NCI-H2227 (cell line): Measurements from ENCODE around the gene FBH1.
"Not testable (repeated sequence)": the region's sequence is repeated elsewhere in the genome, so short reads cannot be mapped to it uniquely, and the experiment has no call there.

ENCODE experiments used
- DNase-seq: peaks from one replicate; lab custom pipeline; 2025; ENCODE audit not compliant: unreplicated experiment; lab: John Stamatoyannopoulos, UW

Gene FBH1

DNA sequence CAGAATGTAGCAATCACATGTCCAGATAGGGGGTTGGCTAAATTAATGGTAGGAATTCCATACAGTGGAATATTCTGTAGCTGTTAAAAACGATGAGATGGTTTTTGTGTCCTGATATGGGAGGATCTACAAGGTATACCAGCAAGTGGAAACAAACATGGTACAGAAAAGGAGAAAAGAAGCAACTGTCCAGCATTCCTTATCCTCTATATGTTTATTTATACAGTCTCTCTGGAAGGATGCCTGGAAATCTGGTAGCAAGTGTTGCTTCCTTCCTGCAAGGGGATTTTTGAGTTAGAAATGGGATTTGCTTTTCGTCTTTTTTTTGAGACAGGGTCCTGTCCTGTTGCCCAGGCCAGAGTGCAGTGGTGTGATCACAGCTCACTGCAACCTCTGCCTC is 68.0 kb downstream of the FBH1 start:
- no peak for DNase-seq

DNA sequence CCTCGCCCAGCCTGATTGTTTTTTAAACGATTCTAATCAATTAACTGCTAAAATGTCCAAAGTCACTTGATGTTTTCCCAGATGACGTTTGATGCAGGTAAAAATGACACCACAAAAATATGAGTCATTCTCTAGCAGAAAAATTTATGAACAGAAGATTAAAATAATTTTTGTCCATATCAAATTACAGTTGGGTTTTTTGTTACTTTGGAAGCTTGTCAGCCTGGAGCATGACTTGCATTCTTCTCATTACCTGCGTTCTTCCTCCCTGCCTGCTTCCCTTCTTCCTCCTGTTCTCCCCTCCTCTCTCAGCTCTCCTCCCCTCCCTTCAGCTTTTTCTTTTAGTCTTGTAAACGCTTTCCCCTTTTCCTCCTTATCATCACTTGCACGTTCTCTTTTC is 68.6 kb downstream of the FBH1 start:
- no peak for DNase-seq

DNA sequence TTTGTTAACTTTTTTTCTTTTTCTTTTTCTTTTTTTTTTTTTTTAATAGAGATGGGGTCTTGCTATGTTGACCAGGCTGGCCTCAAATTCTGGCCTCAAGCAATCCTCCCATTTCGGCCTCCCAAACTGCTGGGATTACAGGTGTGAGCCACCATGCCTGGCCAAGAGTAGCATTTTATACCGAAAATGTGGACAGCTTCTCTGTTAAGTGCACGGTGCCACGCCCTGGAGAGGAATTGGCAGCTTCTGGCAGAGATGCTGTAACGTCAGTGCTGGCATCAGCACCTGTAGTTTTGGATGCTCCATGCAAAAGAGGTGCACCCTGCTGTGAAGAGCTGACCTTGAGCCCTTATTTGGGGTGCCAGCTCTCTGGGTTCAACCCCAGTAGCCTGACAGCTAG is 69.1 kb downstream of the FBH1 start:
- no peak for DNase-seq

DNA sequence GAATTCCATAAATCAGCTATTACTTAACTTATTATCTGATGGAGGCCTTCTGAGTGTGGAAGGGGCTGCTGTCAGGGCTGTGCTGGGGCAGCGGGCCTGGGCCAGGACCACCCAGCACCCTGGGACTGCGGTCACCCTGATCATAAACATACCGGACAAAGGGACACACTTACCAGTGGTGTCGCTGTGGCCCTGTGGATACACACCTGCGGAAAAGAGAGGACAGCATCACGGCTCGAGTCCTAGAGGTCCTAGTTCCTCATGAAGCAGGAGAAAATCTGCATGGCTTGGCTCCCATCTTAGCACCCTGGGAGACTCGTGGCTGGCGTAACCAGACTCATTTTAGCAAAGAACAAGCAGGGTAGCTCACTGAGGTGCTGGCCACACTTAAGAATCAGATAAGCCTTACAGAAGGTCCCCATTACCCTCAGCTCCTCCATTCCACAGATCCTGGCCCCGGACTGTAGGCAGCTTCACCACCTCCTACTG is 69.6 kb downstream of the FBH1 start:
- no peak for DNase-seq

DNA sequence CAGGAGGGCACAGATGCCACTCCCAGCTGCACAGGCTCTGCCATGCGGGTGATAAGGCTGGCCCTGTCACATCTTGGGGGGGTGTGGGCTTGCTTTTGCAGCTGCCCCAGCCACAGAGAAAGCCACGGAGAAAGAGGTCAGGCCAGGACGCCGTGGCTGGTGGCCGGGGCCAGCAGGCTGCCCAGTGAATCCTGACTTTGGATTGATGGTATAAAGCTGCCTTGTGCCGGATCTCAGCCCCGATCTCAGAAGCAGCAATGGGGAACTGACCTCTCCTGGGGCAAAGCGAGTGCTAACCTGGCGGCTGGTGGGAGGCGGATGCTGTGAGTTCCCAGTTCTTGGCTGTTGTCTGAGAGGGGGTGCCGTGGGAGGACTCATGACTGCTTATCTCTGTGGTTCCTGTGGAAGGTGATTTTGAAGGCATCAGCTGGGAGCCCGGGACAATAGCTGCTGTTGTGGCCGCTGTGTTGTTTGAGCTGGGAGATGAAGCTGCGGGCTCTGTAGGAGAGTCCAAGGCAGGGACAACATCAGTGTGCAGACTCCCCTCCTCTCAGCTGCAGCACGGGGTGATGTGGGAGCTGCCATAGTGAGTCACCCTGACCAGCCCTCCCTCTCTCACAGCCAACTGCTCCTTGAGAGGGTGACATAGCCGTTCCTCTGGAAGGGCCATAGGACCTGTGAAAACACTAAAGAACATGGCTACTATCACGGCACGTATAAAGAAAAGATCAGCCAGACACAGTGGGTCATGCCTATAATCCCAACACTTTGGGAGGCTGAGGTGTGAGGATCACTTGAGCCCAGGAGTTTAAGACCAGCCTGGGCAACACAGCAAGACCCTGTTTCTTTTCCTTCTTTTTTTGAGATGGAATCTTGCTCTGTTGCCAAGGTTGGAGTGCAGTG is 70.3 kb downstream of the FBH1 start:
- no peak for DNase-seq

DNA sequence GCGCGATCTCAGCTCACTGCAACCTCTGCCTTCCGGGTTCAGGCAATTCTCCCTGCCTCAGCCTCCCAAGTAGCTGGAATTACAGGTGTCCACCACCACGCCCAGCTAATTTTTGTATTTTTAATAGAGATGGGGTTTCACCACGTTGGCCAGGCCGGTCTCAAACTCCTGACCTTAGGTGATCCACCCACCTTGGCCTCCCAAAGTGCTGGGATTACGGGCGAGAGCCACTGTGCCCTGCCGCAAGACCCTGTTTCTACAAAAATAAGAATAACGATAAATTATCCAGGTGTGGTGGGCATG is 70.9 kb downstream of the FBH1 start:
- not testable (repeated sequence) for DNase-seq

DNA sequence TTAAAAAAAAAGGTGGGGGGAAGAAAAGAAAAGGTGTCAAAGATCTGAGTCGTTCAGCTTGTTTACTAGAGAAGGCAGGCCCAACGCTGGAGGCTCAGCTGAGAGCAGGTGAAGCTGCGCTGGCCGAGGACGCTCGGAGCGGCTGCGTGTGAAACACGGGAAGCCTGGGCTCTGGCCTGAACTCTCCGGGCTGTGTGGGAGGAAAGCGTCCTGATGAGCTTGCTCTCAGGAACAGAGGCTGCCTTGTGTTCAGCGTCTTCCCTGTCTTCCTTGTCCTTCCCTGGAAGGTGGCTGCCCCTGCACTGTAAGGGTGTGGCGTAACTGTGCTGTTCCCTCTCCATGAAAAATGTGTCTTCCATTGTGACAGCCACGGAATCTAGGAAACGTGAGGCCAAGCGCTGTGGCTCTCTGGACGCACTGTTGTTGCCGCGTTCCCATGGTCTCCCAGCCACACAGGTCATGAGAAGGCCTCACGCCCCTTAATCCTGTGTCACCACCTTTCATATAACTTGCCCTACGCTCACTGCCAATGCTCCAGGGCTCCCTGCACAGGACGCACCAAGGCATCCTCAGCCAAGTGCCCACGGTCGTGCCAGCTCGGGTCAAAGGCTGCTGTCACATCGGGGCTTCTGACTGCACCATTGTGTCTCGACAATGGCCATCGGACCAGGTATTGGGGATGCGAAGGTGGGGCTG is 71.5 kb downstream of the FBH1 start:
- DNase-seq = no peak

DNA sequence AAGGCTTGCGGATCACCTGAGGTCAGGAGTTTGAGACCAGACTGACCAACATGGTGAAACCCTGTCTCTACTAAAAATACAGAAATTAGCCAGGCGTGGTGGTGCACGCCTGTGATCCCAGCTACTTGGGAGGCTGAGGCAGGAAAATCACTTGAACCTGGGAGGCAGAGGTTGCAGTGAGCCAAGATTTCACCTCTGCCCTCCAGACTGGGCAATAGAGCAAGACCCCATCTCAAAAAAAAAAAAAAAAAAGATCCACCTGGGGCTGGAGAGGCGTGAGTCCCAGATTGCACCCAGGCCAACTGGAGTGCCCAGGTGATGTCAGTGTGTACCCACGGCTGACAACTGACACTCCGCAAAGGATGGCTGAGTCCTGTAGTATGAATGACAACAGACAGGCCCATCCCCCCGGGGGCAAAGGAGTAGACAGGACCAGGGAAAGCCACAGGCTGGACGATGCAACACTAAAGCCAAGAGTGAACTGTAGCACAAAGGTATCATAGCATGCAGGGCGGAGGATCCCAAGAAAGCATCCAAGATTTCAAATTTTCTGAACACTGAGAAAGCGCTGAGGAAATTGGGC is 72.4 kb downstream of the FBH1 start:
- not testable (repeated sequence) for DNase-seq

DNA sequence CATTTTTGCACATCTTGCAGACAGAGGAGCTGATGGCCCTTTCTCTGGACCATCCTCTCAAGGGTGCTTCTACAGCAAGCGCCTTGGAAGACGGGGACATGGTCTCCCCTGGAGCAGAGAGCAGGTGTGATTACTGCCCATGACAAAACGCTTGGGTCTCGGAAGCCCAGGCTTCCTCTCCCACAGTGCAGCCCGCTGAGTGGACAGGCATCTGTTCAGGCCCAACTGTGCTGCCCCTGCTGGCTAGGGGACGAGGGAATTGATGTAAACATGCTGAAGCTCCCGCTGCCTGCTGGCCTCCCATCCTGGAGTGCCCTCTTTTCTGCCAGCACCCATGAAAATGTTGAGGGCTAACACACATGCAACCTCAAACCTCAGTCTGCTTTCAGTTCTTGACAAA is 73.0 kb downstream of the FBH1 start:
- DNase-seq = no peak

DNA sequence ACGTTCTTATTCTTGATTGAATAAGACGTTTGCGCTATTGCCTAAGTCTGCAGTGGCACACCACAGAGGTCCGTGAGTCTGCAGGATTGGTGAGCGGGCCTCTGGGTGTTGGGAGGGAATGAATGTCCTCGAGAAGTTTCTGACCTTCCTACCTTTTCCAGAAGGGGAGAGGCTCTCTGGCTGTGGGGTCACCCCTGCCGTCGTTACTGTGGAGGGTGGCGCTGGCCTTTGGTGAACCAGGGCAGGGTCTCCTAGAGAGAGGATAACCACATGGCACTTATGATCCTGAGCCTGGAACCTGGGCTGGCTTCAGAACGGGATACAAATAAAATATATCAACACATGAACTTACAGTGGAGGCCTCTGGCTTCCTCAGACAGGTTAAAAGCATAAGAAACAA is 73.5 kb downstream of the FBH1 start:
- no peak for DNase-seq

DNA sequence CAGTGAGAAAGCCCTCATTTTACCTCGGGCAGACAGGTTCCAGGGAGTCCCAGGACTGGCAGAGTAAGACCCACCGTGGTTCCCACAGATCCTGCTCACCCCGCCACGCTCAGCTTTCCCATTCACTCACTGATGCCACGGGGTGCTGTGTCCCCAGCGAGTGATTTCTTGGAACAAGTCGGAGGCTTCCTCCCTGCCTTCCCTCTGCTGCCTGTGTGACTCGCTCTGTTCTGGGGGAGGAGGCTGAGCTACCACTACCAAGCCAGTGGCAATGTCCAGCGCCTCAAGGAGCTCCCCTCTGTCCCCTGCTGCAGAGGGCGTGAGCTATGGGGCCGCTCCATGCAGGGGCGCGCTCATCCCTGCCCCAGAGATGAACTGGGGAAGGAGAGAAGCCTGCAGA is 74.7 kb downstream of the FBH1 start:
- no peak for DNase-seq

DNA sequence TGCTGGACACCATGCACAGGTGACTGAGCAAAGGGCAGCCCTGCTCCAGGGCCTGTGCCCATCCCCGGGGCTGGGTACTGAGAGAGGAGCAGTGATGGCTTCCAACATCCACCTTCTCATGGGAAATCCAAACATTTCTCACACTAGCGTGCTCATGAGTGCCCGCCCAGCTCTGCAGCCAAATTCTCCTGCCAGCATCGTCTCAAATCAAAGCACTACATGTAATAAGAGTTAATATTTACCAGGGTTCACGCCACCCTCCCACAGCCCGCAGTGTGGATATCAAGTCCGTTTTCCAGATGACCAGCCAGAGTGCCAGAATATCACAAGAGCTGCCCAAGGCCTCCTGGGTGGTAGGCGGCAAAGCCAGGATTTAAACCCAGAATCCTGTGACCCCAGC is 75.2 kb downstream of the FBH1 start:
- DNase-seq = no peak

DNA sequence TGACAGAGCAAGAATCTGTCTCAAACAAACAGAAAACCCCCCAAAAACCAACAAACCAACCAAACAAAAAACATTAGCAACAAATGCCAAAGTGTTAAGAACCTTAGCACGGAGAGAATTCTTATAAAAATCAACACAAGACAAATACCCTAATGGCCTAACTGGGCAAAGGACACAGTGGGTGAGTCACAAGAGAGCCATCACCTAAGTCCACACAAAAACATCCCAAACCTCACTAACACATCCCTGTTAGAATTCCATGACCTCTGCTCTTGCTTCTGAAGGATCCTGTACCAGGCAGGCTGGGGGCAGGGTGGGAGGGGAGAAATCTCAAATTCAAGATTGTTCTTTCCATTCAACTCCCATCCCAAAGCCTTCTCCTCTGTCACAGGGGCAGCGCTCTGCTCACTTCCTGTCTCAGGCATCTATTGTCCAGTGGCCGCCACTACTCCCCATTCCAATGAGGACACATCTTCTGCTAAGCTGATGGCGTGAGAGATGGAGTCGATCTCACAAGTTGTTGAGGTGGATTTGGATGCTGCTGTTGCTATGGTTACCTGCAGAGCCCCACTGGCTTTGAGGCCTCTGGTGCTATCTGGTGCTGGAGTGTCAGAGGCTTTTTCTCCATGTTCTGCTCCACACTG is 78.1 kb downstream of the FBH1 start:
- no peak for DNase-seq

DNA sequence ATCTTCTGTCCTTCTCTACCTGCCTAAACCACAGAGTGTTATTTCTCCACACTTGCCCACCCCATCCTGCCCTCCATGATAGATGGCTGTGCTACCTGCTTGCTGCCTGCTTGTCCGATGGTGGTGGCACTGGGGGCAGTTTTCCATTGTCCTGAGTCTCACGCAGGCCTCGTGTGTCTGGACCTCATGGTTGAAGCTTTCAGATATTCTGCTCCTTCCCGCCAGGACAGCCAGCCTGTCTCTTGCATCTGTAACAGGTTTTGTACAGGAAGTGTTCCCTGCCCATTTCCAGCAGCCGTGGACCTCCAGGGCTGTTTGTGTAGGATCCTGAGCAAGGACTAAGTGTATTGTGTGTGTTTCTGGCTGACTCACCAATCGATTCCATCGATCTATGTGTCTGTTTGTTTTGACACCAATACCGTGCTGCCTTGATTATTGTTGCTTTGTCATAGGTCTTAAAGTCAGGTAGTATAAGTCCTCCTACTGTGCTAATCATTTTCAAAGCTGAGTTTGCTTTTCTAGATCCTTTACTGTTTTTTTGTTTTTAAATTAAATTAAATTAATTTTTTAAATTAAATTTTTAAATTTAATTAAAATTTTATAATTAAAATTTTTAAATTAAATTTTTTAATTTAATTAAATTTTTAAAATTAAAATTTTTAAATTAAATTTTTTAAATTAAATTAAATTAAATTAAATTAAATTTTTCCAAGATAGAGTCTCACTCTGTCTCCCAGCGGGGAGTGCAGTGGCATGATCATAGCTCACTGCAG is 78.8 kb downstream of the FBH1 start:
- no peak for DNase-seq

DNA sequence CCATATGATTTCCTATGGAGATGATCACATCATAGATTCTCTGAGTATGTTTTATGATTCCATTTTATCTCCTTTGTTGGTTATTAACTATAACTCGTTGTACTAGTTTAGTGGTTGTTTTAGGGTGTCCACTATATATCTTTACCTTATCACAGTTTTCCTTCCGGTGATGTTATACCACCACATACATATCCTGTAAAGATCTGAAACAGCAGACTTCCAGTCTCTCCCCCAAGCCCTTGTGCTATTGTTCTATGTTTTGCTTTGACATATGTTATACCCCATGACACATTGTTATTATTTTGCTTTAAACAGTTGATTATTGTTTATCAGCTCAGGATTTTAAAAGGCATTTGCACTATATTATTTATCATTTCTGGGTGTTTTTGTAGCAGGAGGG is 80.0 kb downstream of the FBH1 start:
- no peak for DNase-seq

DNA sequence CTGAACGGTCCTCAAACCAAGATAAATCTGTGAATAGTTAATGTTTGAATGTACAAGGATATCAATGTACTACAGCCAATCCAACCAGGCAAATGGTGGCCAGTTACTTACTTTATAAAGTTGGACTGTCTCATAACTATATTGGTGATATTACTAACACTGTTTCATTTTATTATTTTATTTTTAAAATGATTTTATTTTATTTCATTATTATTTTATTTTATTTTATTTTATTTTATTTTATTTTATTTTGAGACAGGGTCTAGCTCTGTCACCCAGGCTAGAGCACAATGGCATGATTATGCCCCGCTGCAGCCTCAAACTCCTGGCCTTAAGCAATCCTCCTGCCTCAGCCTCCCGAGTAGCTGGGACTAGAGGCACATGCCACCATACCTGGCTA is 80.5 kb downstream of the FBH1 start:
- DNase-seq = no peak

DNA sequence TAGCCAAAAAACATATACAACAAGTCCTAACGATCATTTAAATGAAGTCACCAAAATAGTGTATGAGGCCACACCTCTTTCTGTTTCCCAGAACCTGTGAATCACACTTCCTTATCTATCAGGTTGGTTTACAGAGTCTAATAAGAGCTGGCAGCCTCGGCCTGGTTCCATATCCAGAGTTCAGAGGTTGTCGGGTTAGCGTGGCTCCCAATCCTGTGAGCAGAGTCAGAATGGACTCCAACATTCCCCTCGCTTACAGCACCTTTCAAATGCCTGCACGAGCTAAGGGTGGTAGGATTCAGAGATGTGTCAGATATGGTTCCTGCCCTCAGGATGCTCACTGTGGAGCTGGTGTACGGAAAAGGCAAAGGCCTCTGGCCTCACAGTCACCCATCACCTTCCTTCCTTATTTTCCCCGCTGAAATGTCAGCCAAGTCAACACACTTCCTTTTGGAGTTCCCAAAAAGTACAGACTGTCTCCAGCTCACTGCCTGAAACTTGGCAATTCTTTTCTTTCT is 81.3 kb downstream of the FBH1 start:
- no peak for DNase-seq

DNA sequence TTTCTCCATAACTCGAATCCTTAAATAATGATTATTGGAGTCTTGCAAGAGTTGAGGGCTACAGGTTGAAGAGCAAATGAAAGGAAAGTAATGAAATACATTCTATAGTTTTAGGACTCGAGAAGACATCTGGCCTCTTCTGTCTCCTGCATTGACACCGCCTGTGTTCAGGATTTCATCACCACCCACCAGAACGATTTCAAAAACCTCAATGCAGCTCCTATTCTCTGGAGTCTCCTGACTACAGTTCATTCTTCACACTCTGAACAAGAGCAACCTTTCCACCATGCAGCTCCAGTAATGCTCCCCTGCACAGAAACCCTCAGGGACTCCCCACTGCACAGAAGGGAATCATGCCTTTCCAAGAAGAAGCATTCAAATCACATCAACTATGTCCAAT is 81.8 kb downstream of the FBH1 start:
- no peak for DNase-seq

DNA sequence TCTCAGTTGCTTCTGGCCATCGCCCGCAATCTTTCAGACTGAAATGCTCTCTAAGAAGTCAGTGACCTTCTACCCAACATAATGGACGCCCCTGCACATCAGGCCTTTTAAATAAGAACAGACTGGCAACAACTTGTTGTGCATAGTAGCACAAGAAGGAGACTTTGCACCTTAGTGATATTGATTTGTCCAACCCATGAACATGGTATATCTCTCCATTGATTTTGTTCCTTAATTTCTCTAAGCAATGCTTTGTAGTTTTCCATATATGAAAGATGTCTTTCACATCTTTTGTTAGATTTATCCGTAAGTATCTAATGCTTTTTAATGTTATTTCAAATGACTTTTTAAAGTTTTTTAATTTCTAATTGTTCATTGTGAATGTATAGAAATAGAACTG is 83.0 kb downstream of the FBH1 start:
- no peak for DNase-seq

DNA sequence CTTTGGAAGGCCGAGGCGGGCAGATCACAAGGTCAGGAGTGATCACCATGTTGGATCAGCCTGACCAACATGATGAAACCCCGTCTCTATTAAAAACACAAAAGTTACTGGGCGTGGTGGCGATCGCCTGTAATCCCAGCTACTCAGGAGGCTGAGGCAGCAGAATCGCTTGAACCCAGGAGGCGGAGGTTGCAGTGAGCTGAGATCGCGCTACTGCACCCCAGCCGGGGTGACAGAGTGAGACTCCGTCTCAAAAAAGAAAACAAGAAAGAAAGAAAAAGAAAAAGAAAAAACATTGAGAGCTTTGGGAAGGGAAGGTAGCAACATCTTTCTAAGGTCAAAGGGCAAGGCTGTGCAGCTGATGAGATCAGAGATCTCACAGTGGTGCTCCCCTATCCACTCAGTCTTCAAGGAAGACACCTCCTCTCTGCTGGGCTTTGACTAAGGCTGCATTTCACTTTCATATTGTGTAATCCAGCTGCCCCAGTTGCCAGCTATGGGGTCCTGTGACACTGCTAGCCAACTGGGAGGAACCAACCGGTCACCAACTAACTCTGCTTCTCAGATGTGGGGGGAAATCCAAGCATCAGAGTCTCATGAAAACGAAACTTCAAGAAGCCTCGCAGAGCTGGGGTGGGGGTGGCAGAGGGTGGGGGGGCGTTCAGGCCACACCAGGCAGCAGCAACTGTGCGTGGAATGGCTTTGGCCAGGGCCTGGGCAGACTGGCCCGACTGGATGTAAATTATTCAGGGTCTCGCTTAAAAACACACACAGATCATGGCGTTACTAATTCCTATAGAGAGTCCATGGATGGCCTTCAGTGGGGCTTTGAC is 85.8 kb downstream of the FBH1 start:
- DNase-seq = no peak
